SKM-1 treated with dmso at 0.1 percent for 144 hours (cell line): ENCODE measurements around the gene MAGEA11.
"Not testable (repeated sequence)": the region's sequence is repeated elsewhere in the genome, so short reads cannot be mapped to it uniquely, and the experiment has no call there.

Experiments
- DNase-seq: peaks from one replicate; lab custom pipeline; 2025; ENCODE audit not compliant: unreplicated experiment; lab: John Stamatoyannopoulos, UW

MAGEA11 gene

DNA sequence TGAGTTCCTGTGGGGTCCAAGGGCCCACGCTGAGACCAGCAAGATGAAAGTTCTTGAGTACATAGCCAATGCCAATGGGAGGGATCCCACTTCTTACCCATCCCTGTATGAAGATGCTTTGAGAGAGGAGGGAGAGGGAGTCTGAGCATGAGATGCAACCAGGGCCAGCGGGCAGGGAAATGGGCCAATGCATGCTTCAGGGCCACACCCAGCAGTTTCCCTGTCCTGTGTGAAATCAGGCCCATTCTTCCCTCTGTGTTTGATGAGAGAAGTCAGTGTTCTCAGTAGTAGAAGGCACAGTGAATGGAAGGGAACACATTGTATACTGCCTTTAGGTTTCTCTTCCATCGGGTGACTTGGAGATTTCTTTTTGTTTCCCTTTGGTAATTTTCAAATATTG lies 4.8 kb downstream of the MAGEA11 start:
- no peak for DNase-seq

DNA sequence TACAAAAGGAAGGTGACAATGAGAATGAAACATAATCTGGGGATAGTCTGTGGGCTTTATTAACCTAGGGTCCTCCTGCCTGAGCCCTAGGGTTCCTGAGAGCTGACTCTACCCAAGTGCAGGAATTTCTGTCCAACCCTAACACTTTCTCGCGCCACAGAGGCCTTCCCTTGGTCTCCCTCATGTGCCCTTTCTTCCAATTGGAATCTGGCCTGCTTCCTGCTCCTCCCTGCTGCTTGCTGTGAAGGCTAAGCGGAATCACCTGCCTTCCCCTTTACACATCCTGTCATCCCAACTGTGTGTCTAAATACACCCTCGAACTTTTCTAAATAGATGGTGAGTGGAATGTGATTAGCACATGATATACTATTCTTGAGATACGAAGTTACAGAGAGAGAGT lies 5.9 kb downstream of the MAGEA11 start:
- no peak for DNase-seq

DNA sequence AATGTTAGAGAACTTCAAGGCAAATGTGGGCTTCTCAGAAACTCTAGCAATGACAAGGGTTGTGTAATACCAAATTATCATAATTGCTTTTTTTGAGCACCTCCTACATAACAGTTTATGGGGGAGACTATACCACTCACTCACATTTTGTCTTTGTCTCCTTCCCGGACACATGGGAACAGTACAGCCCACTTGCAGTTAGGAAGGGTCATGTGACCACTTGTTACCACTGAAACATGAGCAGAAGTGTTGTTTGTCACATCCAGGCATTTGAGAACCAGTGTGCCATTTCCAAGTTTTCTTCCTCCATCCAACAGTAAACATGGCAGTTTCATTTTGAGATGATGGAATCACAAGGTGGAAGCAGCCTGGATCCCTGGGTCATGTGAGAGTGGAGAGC lies 6.9 kb downstream of the MAGEA11 start:
- DNase-seq, result no peak

- no peak for DNase-seq
Measured at GRCh38 chrX:149720021-149720689, 8.3 kb downstream of the MAGEA11 start.

DNA sequence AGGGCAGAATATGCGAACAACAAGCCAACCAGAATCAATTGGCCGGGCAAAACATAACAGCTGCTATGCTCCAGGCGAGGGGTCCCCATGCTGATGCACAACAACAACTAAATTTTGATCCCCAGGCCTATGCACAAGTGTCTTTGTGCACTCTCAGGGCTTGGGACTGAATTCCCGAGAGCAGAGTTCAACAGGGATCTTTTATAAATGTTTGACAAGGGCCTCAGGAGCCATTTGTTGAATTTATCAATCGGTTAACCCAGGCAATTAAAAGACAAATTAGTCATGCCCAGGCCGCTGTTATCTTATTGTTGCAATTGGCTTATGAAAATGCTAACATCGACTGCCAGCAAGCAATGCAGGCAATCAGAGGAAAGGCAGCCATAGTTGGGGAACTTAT lies 9.4 kb downstream of the MAGEA11 start:
- not testable (repeated sequence) for DNase-seq

DNA sequence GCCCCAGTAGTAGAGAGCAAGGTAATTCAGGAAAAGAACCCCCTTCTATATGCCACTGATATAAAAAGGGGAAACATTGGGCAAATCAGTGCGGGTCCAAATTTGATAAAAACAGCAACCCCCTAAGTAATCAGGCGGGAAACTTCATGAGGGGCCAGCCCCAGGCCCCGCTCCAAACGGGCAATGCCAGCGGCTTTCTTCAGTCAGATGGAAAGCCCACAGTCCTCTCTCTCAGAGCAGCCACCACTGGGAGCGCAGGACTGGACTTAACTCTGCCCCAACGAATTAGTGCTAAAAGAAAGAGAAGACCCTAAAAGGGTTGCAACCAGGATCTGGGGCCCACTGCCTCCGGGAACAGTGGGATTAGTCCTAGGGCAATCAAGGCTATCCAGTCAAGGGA lies 9.9 kb downstream of the MAGEA11 start:
- DNase-seq, result no peak

DNA sequence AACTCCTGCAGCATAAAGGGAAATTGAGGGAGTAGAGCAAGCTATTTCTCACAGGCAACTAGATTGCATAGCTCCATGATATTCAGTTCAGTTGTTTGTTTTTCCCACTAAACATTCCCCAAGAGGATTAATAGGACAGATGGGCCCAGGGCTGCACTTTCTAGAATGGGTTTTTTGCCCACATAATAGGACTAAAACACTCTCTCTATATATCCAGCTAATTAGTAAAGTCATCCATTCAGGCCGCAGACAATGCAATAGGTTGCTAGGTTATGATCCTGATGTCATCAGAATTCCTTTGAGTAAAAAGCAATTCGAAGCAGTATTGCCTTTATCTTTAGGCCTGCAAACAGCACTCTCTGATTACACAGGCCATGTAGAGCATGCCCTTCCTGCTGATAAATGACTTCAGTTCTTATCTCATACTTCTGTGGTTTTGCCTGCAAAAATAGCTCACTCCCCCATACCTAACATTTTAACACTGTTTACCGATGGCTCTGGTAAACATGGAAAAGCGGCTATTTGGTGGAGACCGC lies 11.8 kb downstream of the MAGEA11 start:
- DNase-seq, result not testable (repeated sequence)

DNA sequence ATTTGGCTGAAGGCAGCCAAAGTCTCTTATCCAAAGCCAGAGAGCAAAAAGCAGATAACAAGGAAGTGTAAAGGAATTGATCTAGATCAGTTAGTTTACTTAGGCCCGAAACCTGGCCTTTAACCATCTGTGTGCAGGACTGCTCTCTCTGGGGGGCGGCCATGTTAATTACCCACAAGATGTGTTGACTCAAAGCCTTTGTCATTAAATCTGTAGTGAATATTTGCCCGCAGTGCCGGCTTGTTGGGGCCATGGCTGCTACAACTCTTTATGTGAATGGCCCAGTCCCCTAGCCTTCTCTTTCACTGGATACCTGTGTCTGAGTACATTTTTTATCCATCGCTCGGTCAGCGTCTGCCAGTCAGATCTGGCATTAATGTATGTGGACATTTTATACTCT lies 15.4 kb downstream of the MAGEA11 start:
- not testable (repeated sequence) for DNase-seq

GRCh38 chrX:149742269-149742668 lies 30.4 kb downstream of the MAGEA11 start:
- DNase-seq, result not testable (repeated sequence)

DNA sequence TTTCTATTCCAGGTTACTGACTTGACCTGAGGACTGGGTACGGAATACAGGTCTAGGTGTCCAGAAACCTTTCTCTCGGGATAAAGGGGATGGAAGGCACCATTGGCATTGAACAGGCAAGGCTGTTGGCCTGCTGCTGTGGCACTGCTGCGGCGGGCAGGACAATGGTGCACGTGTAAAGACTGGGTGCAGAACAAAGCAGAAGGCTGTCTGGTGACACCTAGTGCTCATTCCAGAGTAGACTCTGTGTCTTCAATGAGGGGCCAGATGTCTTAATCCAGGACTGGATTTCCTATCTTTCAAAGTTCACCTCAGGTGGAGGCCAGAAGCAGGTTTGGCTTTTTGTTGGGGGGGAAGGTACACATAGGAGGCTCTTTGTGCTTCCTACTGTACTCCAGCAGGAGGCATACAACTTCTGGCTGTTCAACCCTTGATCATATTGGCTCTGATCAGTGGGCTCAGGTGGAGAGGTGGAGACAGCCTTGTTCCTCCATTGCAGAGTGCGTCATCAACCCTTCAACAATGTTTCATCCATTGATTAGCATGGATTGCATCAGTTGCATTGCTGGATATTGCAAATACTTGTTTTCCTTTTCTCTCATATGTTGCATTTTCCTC lies 34.6 kb downstream of the MAGEA11 start:
- DNase-seq, result not testable (repeated sequence)

DNA sequence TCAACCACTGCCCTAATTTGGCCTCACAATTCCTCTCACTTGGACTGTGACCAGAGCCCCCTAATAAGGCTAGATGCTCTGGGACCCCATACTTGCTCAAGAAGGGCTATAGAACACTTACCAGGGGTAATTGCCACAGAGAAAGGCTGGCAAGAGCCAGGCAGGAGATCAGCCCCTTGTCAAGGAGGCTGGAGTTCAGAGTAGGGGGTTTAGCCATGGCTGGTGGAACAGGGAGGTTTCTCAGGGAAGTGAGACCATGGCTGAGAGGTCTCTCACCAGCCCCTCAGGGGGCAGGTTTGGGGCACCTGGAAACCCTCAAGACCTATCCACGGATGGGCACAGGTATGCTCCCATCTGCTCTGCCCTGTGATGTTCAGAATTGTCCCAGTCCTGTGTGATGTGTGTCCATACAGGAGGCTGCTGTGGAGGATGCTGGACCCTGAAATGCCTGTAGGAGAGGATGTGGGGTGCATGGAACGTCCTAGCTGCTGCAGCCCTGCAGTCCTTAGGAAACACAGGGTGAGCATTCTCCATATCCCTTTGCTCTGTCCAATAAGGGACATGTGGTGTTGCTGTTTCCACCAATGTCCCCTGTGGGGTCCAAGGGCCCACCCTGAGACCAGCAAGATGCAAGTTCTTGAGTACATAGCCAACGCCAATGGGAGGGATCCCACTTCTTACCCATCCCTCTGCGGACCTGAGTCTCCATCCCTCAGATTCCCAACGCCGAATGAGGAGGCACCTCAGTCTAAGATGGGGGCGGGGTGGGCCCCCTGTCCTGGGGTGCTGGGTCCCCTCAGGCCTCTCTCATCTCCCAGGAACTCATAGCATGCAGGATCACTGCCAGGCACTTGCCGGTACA lies 45.6 kb downstream of the MAGEA11 start:
- DNase-seq, result no peak

- DNase-seq, result no peak
Measured at GRCh38 chrX:149758068-149758714, 46.3 kb downstream of the MAGEA11 start.

GRCh38 chrX:149758715-149759078 lies 46.8 kb downstream of the MAGEA11 start:
- not testable (repeated sequence) for DNase-seq

DNA sequence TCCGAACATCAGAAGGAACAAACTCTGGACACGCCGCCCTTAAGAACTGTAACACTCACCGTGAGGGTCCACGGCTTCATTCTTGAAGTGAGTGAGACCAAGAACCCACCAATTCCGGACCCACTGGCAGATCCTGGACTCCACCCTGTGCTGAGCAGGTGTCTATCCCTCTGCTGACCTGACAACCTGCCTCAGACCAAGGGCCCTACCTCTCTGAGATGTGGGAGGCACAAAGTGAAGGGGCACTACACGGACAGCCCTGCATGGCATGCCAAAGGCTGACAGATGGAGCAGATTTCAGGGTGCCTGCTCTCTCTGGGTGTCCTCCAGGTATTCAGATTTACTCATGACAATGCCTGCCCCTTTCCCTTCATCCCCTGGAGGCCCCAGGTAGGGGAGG lies 48.0 kb downstream of the MAGEA11 start:
- DNase-seq, result no peak

- no peak for DNase-seq
Measured at GRCh38 chrX:149760965-149761364, 49.1 kb downstream of the MAGEA11 start.

DNA sequence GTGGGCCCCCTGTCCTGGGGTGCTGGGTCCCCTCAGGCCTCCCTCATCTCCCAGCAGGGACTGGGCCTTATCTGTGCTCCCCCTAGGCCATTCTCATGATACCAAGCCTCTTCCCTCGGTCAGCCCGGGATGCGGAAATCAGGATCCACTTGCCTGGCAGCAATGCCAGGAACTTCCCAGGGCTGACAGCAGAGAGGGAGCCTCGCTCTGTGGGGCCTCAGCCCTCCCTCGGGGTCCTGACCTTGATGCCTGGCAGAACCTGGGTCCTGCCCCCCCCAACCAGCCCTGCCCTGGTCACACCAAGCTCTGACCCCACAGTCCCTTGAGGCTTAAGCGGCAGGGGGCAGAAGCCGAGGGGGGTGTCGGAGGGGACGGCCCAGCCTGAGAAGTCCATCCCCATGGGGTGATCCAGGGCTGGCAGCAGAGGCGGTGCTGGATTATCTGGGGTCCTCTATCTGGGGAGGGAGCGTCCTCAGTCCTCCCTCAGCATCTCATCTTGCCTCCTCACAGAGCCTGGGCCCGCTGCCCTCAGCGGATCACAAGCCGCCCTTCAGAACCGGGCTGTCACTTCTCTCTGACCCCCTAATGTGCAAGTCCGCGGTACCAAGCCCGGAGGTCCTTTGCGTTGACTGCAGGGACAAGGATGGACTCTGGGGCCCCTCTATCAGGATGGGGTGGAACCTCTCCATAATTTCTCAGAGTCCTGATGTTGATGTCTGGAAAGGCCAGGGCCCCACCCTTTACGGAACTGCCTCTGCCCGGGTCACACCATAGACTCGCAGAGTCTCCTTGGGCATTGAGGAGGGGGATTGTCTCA lies 50.2 kb downstream of the MAGEA11 start:
- DNase-seq, result not testable (repeated sequence)

DNA sequence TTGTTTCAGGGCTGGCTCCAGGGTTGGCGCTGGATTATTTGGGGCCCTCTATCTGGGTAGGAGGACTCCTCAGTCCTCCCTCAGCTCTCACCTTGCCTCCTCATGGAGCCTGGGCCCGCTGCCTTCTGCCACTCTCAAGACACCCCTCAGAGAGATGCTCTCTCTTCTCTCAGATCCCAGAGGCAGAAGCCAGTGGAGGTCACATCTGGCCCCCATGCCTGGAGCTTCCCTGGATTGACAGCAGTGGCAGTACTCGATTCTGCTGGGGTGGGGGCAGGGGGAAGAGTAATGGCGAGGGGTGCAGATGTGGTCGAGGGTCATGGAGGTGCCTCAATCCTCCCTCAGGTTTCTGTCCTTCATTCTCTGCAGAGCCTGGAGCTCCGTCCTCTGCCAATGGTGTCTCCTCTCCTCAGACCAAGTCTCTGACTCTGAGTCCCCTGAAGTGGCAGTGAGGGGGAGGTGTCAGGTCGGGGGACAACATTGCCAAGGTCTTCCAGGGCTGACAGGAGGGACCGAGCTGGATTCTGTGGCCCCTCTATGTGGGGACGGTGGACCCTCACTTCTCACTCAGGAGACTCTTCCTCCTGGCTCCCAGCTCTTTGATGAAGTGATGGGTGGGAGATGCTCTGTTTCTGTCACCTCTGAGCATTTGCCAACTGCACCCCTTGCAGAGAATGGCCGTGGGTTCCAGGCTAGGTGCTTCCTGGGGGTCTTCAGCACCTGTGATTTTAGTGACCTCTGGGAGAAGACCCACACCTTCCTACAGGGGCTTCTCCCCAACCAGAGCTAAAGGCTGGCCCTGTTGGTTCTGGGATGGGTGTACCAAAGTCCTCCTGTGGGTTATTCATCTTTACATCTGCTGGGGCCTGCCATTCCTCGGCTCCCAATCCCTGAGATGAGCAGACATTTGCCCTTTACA lies 51.1 kb downstream of the MAGEA11 start:
- no peak for DNase-seq
